Measurements from ENCODE around the gene KERA. TPM values are rescaled to one million over a fixed set of nuclear protein-coding genes. Genes with fewer than 3 reads are reported as not detected.

The KERA gene
- total RNA-seq, 1 experiment from 2014 or later, result not detected

GRCh38 chr12:91017511-91018263, 40.1 kb downstream of the KERA start:
- Histone ChIP-seq H2BK5ac (ENCODE audit: insufficient read length, low read length) (no peak overlapping the region), H2BK120ac (ENCODE audit: low read depth, low read length, poor library complexity, severe bottlenecking) (no peak overlapping the region), H2BK20ac (ENCODE audit: low read depth, low read length, poor library complexity, severe bottlenecking) (no peak overlapping the region), H4K91ac (ENCODE audit: insufficient read length, low read depth, low read length) (no peak overlapping the region), H4K5ac (ENCODE audit: insufficient read length, low read depth, low read length) (no peak overlapping the region), H2BK15ac (ENCODE audit: low read depth, low read length) (no peak overlapping the region), H2AK5ac (ENCODE audit: insufficient read length, low read length) (no peak overlapping the region), H2AFZ (ENCODE audit: low read length) (no peak overlapping the region), H4K8ac (replicated peaks; ENCODE audit: insufficient read length, low read depth, low read length) (no peak overlapping the region), H3K18ac (ENCODE audit: insufficient read length, low read depth, low read length) (no peak overlapping the region), H3K23me2 (ENCODE audit: insufficient read length, low read depth, low read length, poor library complexity, severe bottlenecking) (no peaks in the 10 kb centered on the region), H3K27me3 (ENCODE audit: insufficient read depth, low read length) (no peaks in the 10 kb centered on the region), H2BK12ac (ENCODE audit: insufficient read length, low read depth, low read length) (no peak overlapping the region), H3K27ac (ENCODE audit: insufficient read length, low read depth, low read length) (no peak overlapping the region), H3K79me1 (ENCODE audit: insufficient read depth, low read depth, low read length, poor library complexity, severe bottlenecking) (no peaks in the 10 kb centered on the region), H3K14ac (ENCODE audit: insufficient read depth, low read length) (no peak overlapping the region), H3K4me1 (ENCODE audit: insufficient read depth, low read length) (no peaks in the 10 kb centered on the region), H3K9ac (ENCODE audit: extremely low read depth, insufficient read length, low read length) (no peak overlapping the region), H3K56ac (ENCODE audit: insufficient read length, low read depth, low read length) (no peak overlapping the region), H3K23ac (ENCODE audit: insufficient read length, low read depth, low read length) (no peak overlapping the region), H3T11ph (ENCODE audit: low read length) (no peak overlapping the region), H3K9me3 (ENCODE audit: control insufficient read depth, low read depth, low read length) (no peaks in the 10 kb centered on the region), H3K4me2 (ENCODE audit: insufficient read depth, insufficient read length, low read length) (no peak overlapping the region), H4K20me1 (ENCODE audit: control insufficient read depth, insufficient read depth, insufficient read length) (no peaks in the 10 kb centered on the region), H3K4ac (ENCODE audit: low read depth, low read length) (no peak overlapping the region), H3K79me2 (ENCODE audit: insufficient read depth, low read length) (no peaks in the 10 kb centered on the region)
- no CpG with 5 or more reads among the region's 5 CpGs for WGBS (ENCODE audit: extremely low coverage, insufficient read length, low lambda C conversion rate)
- H3K4me3 Mint-ChIP-seq, result no peak overlapping the region
- H3K36me3 Mint-ChIP-seq (ENCODE audit: insufficient read depth in 1 of 3, low read depth in 3 of 3), result no peaks in the 10 kb centered on the region
- no peaks in the 10 kb centered on the region; a peak in 1 of 5 replicates for H3K9me3 Mint-ChIP-seq
- no peaks in the 10 kb centered on the region for H3K4me1 Mint-ChIP-seq
- no peak for DNase-seq
- TF ChIP-seq CTCF (conservative IDR thresholded peaks at IDR 0.05), result no peak
- H3K27ac Mint-ChIP-seq, result no peak overlapping the region
- H3K27me3 Mint-ChIP-seq (ENCODE audit: low read depth), result peaks cover 4% of the 10 kb centered on the region

All from H9 (cell line).